Activated CD4-positive, alpha-beta T cell treated with anti-CD3 and anti-CD28 coated beads, Interleukin-2, amount 10 ng/mL, durations not matched to agents 7 days and 5 days (primary cell): ENCODE measurements around the gene PLEK. TPM values are rescaled to one million over a fixed set of nuclear protein-coding genes. Genes with fewer than 3 reads are reported as not detected.

Experiments
- total RNA-seq, 2 experiments: library from RNA; stranded (reverse); gene quantifications; one replicate each; pipeline ENCODE4 v1.2.3, GENCODE V29; 2021

PLEK gene
- total RNA-seq, 2 experiments from 2014 or later = 0.40 to 0.60 TPM

Other genes starting within 250 kb of the PLEK start
- gene PNO1, start 207.4 kb upstream of the PLEK start, total RNA-seq = 10 to 100 TPM; 10.9 to 12.0 TPM
- 10 to 100 TPM; 78.5 to 79.6 TPM for gene PPP3R1, start 112.8 kb upstream of the PLEK start, total RNA-seq
- gene CNRIP1, start 45.3 kb upstream of the PLEK start, total RNA-seq = not detected
- 1 to 10 TPM; 2.8 to 3.7 TPM for gene FBXO48, start 102.0 kb downstream of the PLEK start, total RNA-seq
- gene APLF, start 102.3 kb downstream of the PLEK start, total RNA-seq = 1 to 10 TPM; 2.7 to 3.7 TPM